Endodermal cell (in vitro differentiated cells): ENCODE results near the gene MRPL41. TPM values are rescaled to one million over a fixed set of nuclear protein-coding genes. Genes with fewer than 3 reads are reported as not detected.

Experiments used
- DNase-seq: peaks from one replicate; pipeline ENCODE4 v3.0.0-alpha.2; 2017
- H3K27ac ChIP-seq: 2 replicates; pipeline ENCODE4 v1.5.1; 2013; ENCODE audit warnings: mild to moderate bottlenecking, low read depth, low read length, moderate library complexity
- H3K27me3 ChIP-seq: 2 replicates; pipeline ENCODE4 v1.6.1; 2013; ENCODE audit warnings: mild to moderate bottlenecking, low read length, moderate library complexity; ENCODE audit not compliant: insufficient read depth, control insufficient read depth, poor library complexity, severe bottlenecking
- H3K36me3 ChIP-seq: 2 replicates; pipeline ENCODE4 v1.7.0; 2013; ENCODE audit warnings: mild to moderate bottlenecking, low read length, moderate library complexity; ENCODE audit not compliant: control insufficient read depth, insufficient read depth
- H3K4me1 ChIP-seq: one replicate; pipeline ENCODE4 v1.7.0; 2013; ENCODE audit warnings: low read length; ENCODE audit not compliant: control insufficient read depth, insufficient read depth
- H3K4me3 ChIP-seq: 2 replicates; pipeline ENCODE4 v1.5.1; 2013; ENCODE audit warnings: mild to moderate bottlenecking, low read length, moderate library complexity
- H3K9ac ChIP-seq: 2 replicates; pipeline ENCODE4 v1.6.1; 2013; ENCODE audit warnings: mild to moderate bottlenecking, low read length, moderate library complexity; ENCODE audit not compliant: poor library complexity, severe bottlenecking; ENCODE audit errors: extremely low read depth
- H3K9me3 ChIP-seq: 2 replicates; pipeline ENCODE4 v1.6.1; 2013; ENCODE audit warnings: mild to moderate bottlenecking, low read length, moderate library complexity; ENCODE audit not compliant: control insufficient read depth
- H3K27ac Mint-ChIP-seq: 2 replicates; pipeline ENCODE4 v1.8.0; 2020; ENCODE audit warnings: mixed read lengths
- H3K27me3 Mint-ChIP-seq: 2 replicates; pipeline ENCODE4 v1.8.0; 2021; ENCODE audit warnings: mild to moderate bottlenecking, mixed read lengths; ENCODE audit not compliant: insufficient read depth
- H3K36me3 Mint-ChIP-seq: 2 replicates; pipeline ENCODE4 v1.8.0; 2020; ENCODE audit warnings: low read depth, mixed read lengths
- H3K4me1 Mint-ChIP-seq: 2 replicates; pipeline ENCODE4 v1.8.0; 2020; ENCODE audit warnings: mixed read lengths
- H3K4me3 Mint-ChIP-seq: 2 replicates; pipeline ENCODE4 v1.8.0; 2020; ENCODE audit warnings: mild to moderate bottlenecking, moderate library complexity, mixed read lengths
- H3K9me3 Mint-ChIP-seq: 2 replicates; pipeline ENCODE4 v1.8.0; 2020; ENCODE audit warnings: mild to moderate bottlenecking, mixed read lengths
- CTCF ChIP-seq: fragments of 200-600 bp; sonication (generic); conservative IDR thresholded peaks from 2 replicates; pipeline ENCODE4 v1.5.0; 2021; ENCODE audit warnings: antibody characterized with exemption, mild to moderate bottlenecking
- WGBS, 2 experiments: methylation state at CpG; one replicate each; pipeline versions ENCODE4 v1.1.5 to v1.1.7; 2013; ENCODE audit warnings: missing lambda C conversion rate in 2 of 2, mixed read lengths in 1 of 2; ENCODE audit not compliant: insufficient coverage in 1 of 2, insufficient read length in 1 of 2; 5-methylcytosine and 5-hydroxymethylcytosine counted together
- total RNA-seq, 2 donors: library from RNA; stranded (reverse); fragmentation: NEBNext Ultra II Directional in 1 of 2; extraction: Animal tissue kit (Norgen Biotek cat#: 25700) in 1 of 2; gene quantifications; 2 replicates in 1 of 2; 3 replicates in 1 of 2; pipeline ENCODE4 v1.2.1, GENCODE V29; 2021

MRPL41 gene
- total RNA-seq, 2 donors from 2014 or later, result 43.7 to 49.6 TPM

GRCh38 chr9:137543237-137543963, 8.3 kb upstream of the MRPL41 start:
- WGBS, 2 experiments, result 92% methylated on average over 12 to 25 of the region's 25 CpGs
- Mint-ChIP-seq H3K4me3 (no peak overlapping the region), H3K4me1 (no peaks in the 10 kb centered on the region), H3K9me3 (peaks cover 22% of the 10 kb centered on the region), H3K27me3 (no peaks in the 10 kb centered on the region), H3K36me3 (peaks cover 8% of the 10 kb centered on the region), H3K27ac (no peak overlapping the region)
- Histone ChIP-seq H3K27me3 (no peaks in the 10 kb centered on the region), H3K36me3 (no peaks in the 10 kb centered on the region), H3K9ac (no peak overlapping the region), H3K27ac (no peak overlapping the region), H3K4me3 (no peak overlapping the region), H3K4me1 (no peaks in the 10 kb centered on the region), H3K9me3 (no peaks in the 10 kb centered on the region)
- no peak for DNase-seq
- no peak for TF ChIP-seq CTCF

- no peak overlapping the region for H3K27ac Mint-ChIP-seq
These were observed 7.4 kb upstream of the MRPL41 start for GRCh38 chr9:137544176-137544760.

GRCh38 chr9:137545123-137545522, 6.6 kb upstream of the MRPL41 start:
- Histone ChIP-seq H3K36me3 (no peaks in the 10 kb centered on the region), H3K4me3 (no peak overlapping the region), H3K9ac (no peak overlapping the region), H3K27ac (no peak overlapping the region), H3K27me3 (no peaks in the 10 kb centered on the region), H3K4me1 (no peaks in the 10 kb centered on the region), H3K9me3 (no peaks in the 10 kb centered on the region)
- peaks cover 8% of the 10 kb centered on the region for H3K36me3 Mint-ChIP-seq
- H3K27ac Mint-ChIP-seq, result no peak overlapping the region
- H3K27me3 Mint-ChIP-seq, result no peaks in the 10 kb centered on the region
- no peak for DNase-seq
- WGBS, 2 experiments, result 84 to 92% methylated on average over 6 to 10 of the region's 10 CpGs
- H3K9me3 Mint-ChIP-seq, result peaks cover 22% of the 10 kb centered on the region
- no peak overlapping the region for H3K4me3 Mint-ChIP-seq
- TF ChIP-seq CTCF, result no peak
- peaks cover 1% of the 10 kb centered on the region for H3K4me1 Mint-ChIP-seq

More at GRCh38 chr9:137544176-137544760, 7.4 kb upstream of the MRPL41 start:
- Histone ChIP-seq H3K9me3 (no peaks in the 10 kb centered on the region), H3K27me3 (no peaks in the 10 kb centered on the region), H3K4me1 (no peaks in the 10 kb centered on the region), H3K4me3 (no peak overlapping the region), H3K36me3 (no peaks in the 10 kb centered on the region), H3K9ac (no peak overlapping the region), H3K27ac (no peak overlapping the region)
- Mint-ChIP-seq H3K36me3 (peaks cover 8% of the 10 kb centered on the region), H3K27me3 (no peaks in the 10 kb centered on the region), H3K4me1 (no peaks in the 10 kb centered on the region), H3K4me3 (no peak overlapping the region), H3K9me3 (peaks cover 22% of the 10 kb centered on the region)
- DNase-seq, result no peak
- TF ChIP-seq CTCF, result no peak
- 91% methylated on average over 9 to 12 of the region's 12 CpGs for WGBS, 2 experiments
